KMS-11 (cell line): Measurements from ENCODE around the gene COL18A1.

Source experiments
- H2AFZ ChIP-seq: fragments of 200-600 bp; sonication (generic); 2 replicates; pipeline ENCODE4 v1.6.1; 2016; ENCODE audit warnings: antibody characterized with exemption, mixed run types, low read depth
- H3K27ac ChIP-seq: fragments of 200-600 bp; sonication (generic); 2 replicates; pipeline ENCODE4 v1.6.1; 2016; ENCODE audit warnings: mild to moderate bottlenecking, mixed run types
- H3K27me3 ChIP-seq: fragments of 200-600 bp; sonication (generic); 2 replicates; pipeline ENCODE4 v1.6.1; 2017; ENCODE audit warnings: mild to moderate bottlenecking, low read depth, mixed run types, moderate library complexity; ENCODE audit not compliant: insufficient read depth
- H3K36me3 ChIP-seq: fragments of 200-600 bp; sonication (generic); 2 replicates; pipeline ENCODE4 v1.6.1; 2017; ENCODE audit warnings: mild to moderate bottlenecking, mixed run types; ENCODE audit not compliant: insufficient read depth
- H3K4me1 ChIP-seq: fragments of 200-600 bp; sonication (generic); 2 replicates; pipeline ENCODE4 v1.6.1; 2016; ENCODE audit warnings: mild to moderate bottlenecking, low read depth, mixed run types; ENCODE audit not compliant: poor library complexity, severe bottlenecking
- H3K4me2 ChIP-seq: fragments of 200-600 bp; sonication (generic); 2 replicates; pipeline ENCODE4 v1.7.0; 2016; ENCODE audit warnings: mild to moderate bottlenecking, mixed run types
- H3K4me3 ChIP-seq: fragments of 200-600 bp; sonication (generic); IDR thresholded peaks from 2 replicates; pipeline ENCODE4 v1.6.1; 2017; ENCODE audit warnings: low read depth, low read length, mixed read lengths; ENCODE audit not compliant: insufficient read depth
- H3K79me2 ChIP-seq: fragments of 200-600 bp; sonication (generic); 2 replicates; pipeline ENCODE4 v1.6.1; 2016; ENCODE audit warnings: low read depth, mixed run types; ENCODE audit not compliant: insufficient read depth
- H3K9ac ChIP-seq: fragments of 200-600 bp; sonication (generic); 2 replicates; pipeline ENCODE4 v1.6.1; 2016; ENCODE audit warnings: mild to moderate bottlenecking, mixed run types
- H4K20me1 ChIP-seq: fragments of 200-600 bp; sonication (generic); 2 replicates; pipeline ENCODE4 v1.6.1; 2016; ENCODE audit warnings: mild to moderate bottlenecking, mixed run types; ENCODE audit not compliant: insufficient read depth
- CTCF ChIP-seq: fragments of 200-600 bp; sonication (generic); conservative IDR thresholded peaks from 2 replicates; pipeline ENCODE4 v1.6.1; 2017; ENCODE audit warnings: low read depth, mild to moderate bottlenecking, antibody characterized with exemption, low read length, moderate library complexity, mixed read lengths

Gene COL18A1

GRCh38 chr21:45490049-45490731 is 85.2 kb downstream of the COL18A1 start:
- Histone ChIP-seq H2AFZ (no peak overlapping the region), H3K36me3 (no peaks in the 10 kb centered on the region), H3K4me1 (no peaks in the 10 kb centered on the region), H3K4me3 (no peak overlapping the region), H3K4me2 (no peak overlapping the region), H3K9ac (no peak overlapping the region), H4K20me1 (no peaks in the 10 kb centered on the region), H3K79me2 (no peaks in the 10 kb centered on the region), H3K27me3 (peaks cover 76% of the 10 kb centered on the region), H3K27ac (no peak overlapping the region)
- TF ChIP-seq CTCF, result no peak

GRCh38 chr21:45491056-45491455 is 86.1 kb downstream of the COL18A1 start:
- Histone ChIP-seq H3K36me3 (no peaks in the 10 kb centered on the region), H3K4me2 (no peak overlapping the region), H2AFZ (no peak overlapping the region), H4K20me1 (no peaks in the 10 kb centered on the region), H3K4me3 (no peak overlapping the region), H3K79me2 (no peaks in the 10 kb centered on the region), H3K27me3 (peaks cover 68% of the 10 kb centered on the region), H3K4me1 (no peaks in the 10 kb centered on the region), H3K27ac (no peak overlapping the region), H3K9ac (no peak overlapping the region)
- no peak for TF ChIP-seq CTCF

GRCh38 chr21:45491623-45492022 is 86.7 kb downstream of the COL18A1 start:
- Histone ChIP-seq H4K20me1 (no peaks in the 10 kb centered on the region), H3K79me2 (no peaks in the 10 kb centered on the region), H2AFZ (no peak overlapping the region), H3K27me3 (peaks cover 68% of the 10 kb centered on the region), H3K4me1 (no peaks in the 10 kb centered on the region), H3K4me2 (no peak overlapping the region), H3K36me3 (no peaks in the 10 kb centered on the region), H3K4me3 (no peak overlapping the region), H3K9ac (no peak overlapping the region), H3K27ac (no peak overlapping the region)
- no peak for TF ChIP-seq CTCF

- H3K36me3 ChIP-seq, result no peaks in the 10 kb centered on the region
- peaks cover 59% of the 10 kb centered on the region for H3K27me3 ChIP-seq
- no peak overlapping the region for H3K4me3 ChIP-seq
These were observed 87.8 kb downstream of the COL18A1 start for GRCh38 chr21:45492765-45493164.

More at GRCh38 chr21:45492765-45493164, 87.8 kb downstream of the COL18A1 start:
- Histone ChIP-seq H2AFZ (no peak overlapping the region), H3K4me1 (no peaks in the 10 kb centered on the region), H3K4me2 (no peak overlapping the region), H4K20me1 (no peaks in the 10 kb centered on the region), H3K79me2 (no peaks in the 10 kb centered on the region), H3K9ac (no peak overlapping the region), H3K27ac (no peak overlapping the region)
- TF ChIP-seq CTCF, result no peak
